GM19240 (cell line): ENCODE data around the gene AICDA.
A peak's percentile ranks its signal among the peaks of the same experiment; 100 is the strongest.
"Not testable (repeated sequence)": the region's sequence is repeated elsewhere in the genome, so short reads cannot be mapped to it uniquely, and the experiment has no call there.

Source experiments
- DNase-seq: peaks from one replicate; pipeline ENCODE4 v3.0.0; 2011; ENCODE audit warnings: low spot score; ENCODE audit not compliant: insufficient read length

Gene AICDA

DNA sequence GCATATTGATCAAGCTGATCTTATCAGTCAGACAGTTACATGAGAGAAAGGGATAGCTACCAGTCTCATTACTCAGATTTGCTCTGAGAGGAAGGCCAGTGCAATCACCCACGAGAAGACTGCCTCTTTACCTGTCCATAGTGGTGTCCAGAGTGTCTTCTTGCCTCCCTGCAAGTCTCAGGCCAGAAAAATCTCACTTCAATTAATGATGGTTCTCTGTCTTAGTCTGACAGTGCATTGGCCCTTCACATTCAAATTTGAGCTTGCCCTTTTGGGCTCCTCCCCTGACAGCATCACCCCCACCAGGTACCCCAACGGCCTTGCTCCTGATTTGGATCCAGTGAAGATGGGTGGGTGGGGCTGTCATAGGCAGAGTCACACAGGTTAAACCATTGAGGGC is at the start of gene AICDA:
Gene AICDA (minus strand): TSS at position 231 of the 400 bp plus-strand sequence. CDS start 92 bp downstream, at position 139.
- no peak for DNase-seq

DNA sequence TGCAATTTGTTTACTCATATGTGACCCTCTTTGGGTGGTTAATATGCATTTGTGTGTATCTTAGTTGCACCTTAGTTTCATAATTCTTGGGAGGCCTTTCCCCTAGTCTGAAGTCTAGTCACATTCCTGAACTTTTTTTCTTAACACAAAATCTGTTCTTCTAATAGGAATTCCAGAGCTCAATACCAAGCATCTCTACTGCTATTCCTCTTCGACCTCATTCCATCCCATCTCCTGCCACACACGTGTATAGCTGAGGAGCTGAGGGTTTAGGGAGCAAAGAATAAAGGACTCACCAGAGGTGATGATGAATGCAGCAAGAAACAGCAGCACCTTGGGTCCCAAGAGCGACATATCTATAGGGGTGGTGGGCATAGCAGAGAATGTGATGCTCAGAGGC is 49.1 kb upstream of the AICDA start:
- no peak for DNase-seq

DNA sequence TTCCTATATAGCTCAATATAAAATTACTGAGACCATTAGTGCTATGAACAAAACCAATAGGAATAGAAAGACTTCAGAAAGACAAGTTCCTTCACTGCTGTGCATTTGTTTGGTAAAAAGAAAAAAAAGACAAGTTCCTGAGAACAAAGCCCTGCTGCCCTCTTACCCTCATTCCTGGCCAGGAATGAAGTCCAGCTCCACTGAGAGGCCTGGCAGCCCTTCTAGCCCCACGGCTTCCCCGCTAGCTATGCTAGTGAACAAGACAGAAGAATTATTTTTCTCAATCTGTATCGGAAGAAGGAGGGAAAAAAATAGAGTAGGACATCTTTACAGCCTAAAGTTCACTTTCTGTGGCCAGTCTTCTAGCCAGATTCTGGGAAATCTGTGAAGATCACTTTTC is 48.4 kb upstream of the AICDA start:
- no peak for DNase-seq

DNA sequence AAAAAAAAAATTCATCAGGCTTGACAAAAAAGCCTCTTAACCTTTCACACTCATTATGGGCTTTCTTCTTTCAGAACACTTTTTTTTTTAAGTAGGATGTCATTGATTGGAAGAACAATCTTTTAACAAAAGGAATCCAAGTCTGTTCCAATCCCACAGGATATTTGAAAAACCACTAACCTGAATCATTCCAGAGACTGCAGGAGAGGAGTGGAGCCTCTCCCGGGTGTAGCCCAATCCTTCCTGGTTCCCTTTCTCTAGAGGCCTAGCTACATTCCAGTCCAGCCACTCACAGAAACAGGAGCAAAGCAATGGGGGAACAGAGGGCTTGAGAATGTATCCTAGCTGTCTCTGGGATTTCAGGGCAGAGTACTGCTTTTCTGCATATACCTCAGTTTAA is 45.7 kb upstream of the AICDA start:
- DNase-seq = no peak

DNA sequence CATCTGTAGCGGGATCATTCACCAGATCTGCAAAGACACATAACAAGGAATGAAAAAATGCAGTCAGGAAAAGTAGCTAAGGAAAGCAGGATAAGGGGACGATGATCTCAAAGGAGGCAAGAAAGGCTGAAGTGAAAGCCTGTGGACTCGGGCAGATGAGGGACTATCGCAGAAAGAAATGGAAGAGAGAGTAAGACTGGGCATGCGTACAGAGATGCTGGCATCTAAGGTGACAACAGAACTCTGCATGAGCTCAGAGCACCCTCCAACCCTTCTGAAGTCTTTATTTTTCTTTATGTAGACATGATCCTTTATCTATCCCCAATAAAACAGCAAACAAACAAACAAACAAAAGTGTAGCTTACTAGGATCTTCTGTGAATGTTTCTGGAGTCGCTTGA is 42.8 kb upstream of the AICDA start:
- no peak for DNase-seq

DNA sequence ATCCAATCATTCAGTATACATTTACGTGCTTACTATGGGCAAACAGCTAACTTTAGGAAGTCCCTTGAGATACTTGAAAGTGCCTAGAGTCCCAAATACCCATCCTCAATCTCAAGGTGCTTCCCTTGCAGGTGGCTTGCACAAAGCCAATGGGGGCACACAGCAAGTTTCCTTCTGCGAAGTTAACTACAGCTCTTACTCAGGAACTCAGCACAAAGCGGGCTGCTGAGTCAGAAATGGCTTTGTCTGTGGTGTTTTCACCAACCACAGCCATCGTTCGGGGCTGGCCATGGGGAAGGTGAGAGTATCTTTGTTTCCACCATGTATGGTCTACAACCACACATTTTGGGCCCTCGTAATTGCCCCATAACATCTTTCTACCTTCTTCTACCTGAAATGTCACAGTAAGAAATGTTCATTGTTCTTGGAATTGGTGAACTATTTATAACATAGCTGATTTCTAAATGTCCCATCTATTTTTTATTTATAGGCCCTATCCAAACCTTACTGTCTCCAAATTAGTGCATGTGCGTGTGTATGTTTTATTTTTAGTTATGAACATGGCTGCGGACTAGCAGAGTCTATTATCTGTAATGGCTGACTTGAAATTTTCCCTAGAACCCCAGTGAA is 36.0 kb upstream of the AICDA start:
- DNase-seq = peak; percentile 60

DNA sequence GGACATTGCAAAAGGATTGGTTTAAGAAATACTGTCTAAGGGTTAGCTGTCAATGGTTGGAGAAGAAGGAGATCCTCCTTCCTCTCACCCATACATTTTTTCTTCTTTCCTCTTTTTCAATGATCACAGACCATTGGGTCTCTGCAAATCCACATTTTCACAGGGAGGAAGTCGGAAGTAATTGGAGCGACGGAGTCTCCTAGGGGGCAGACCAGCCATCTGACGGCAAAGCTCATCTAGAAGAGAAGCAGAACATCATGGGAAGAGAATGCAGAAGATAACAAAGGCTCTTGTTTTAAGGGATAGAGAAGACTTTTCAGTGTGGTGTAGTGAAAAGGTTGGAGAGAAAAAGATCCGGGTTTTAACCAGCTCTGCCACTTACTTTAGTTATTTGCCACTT is 35.3 kb upstream of the AICDA start:
- DNase-seq = no peak

DNA sequence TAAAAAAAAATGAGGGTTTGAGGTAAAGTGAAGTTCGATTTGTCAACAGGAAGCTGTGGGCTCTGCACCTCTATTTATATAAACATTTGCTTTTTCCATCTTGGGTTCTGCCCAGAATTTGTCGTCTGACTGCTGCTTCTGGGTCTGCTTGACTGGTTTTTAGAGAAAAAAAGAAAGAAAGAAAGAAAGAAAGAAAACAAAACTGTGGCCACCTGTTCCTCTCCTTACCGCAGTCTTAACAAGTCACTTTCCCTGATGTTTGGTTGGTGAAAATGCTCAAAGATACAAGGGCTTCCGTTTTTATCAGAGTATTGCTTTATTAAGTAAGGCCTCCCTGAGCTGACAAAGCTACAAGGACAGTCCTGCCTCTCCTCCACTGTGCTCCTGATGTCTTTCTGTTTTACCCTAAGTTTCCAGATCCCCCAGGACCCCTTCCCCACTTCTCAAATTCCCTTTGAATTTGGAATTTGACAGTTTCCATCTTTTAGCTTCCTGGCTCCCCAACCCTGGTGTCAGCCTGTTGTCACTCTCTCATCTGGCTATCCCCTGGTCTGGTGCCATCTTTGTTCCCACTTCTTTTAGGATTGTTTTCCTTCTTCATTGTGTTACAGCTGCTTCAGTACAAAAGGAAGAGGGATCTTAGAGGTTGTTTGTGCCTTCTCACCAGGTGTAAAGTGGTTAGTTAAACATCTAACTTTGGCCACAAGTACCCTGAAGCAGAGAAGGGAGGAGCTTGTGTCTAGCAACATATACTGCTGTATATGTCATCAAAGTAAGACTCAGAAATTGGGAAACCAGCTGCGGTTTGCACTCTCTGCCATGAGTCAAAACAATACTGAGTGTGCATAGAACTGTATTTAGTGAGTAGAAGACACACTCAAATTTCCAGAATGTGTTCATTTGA is 31.9 kb upstream of the AICDA start:
- no peak for DNase-seq

DNA sequence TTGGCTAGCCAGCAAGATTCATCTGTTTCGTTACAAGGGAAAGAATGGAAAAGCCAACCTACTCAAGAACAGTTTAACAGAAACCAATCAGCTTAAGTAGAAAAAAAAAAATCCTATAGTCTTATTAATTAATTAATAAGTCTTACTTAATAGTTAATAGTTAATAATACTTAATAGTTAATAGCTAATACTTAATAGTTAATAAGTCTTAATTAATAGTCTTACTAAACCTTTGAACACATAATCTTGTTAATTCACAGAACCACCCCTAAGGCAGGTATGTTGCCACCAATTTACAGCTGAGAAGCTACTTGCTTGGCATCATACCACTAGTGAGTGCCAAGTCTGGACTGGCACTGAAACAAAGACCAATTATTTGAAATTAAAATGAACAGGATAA is 30.1 kb upstream of the AICDA start:
- no peak for DNase-seq

DNA sequence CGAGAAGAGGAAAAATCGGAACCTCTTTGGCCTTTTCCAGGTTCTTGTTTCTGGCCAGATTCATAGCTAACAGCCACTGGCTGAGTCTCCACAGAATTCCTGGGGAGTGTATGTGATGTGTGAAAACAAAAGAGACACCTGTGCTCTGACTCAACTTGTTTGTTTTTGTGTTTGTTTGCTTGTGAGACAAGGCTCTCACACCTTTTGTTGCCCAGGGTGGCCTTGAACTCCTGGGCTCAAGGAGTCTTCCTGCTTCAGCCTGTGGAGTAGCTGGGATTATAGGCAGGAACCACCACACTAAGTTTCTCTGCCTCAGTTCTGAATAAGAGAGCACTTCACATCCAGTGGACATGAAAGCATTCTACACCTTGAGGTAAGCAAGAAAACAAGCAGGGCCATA is 27.3 kb upstream of the AICDA start:
- DNase-seq = no peak

DNA sequence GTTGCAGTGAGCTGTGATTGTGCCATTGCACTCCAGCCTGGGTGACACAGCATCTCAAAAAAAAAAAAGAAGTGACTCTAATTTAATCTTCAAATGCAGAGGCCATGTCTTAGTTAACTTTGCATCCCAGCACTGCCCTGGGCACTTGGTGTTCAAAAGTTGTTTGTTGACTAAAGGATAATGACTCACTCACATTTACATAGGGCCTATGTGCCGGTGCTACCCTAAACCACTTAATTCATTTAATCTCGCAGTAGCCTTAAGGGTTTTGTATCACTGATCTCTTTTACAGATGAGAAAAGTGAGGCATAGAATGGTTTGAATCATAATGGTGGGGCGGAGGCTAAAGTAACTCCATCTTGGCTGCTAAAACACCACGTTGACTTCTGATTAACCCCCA is 26.3 kb upstream of the AICDA start:
- no peak for DNase-seq

DNA sequence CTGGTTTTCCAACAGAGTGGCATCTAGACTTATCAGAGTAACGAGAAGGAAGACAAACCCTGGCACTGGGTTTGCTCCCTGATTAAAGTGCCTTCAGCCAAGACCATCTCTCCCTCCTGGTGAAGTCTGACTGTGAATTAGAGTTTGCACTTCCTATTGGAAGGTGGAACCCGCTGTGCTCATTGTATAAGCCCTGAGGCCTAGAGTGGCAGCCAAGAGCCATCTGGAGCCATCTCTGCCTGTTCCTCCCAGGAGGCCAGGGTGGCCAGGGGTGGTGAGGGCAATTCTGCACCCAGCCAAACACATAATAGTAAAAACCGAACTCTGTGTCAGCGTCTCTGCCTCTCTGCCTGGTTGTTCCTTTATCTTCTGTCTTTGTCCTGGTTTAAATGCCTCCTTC is 25.0 kb upstream of the AICDA start:
- DNase-seq = no peak

DNA sequence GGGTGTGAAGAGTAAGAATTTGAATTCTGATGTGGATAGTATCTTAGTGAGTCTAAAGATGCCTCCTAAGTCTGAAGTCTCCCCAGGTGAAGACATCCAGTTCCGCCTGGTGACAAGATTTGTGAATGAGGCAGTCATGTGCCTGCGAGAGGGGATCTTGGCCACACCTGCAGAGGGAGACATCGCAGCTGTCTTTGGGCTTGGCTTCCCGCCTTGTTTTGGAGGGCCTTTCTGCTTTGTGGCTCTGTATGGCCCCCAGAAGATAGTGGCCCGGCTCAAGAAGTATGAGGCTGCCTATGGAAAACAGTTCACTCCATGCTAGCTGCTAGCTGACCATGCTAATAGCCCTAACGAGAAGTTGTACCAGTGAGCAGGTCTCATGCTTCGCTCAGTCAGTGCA is 24.6 kb upstream of the AICDA start:
- no peak for DNase-seq

DNA sequence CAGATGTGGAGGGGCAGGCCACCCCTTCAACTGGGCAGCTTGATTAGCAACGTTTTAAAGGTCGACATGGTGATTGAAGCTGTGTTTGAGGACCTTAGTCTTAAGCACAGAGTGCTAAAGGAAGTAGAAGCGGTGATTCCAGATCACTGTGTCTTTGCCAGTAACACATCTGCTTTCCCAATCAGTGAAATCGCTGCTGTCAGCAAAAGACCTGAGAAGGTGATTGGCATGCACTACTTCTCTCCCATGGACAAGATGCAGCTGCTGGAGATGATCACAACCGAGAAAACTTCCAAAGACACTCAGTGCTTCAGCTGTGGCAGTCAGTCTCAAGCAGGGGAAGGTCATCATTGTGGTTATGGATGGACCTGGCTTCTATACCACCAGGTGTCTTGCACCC is 23.9 kb upstream of the AICDA start:
- no peak for DNase-seq

DNA sequence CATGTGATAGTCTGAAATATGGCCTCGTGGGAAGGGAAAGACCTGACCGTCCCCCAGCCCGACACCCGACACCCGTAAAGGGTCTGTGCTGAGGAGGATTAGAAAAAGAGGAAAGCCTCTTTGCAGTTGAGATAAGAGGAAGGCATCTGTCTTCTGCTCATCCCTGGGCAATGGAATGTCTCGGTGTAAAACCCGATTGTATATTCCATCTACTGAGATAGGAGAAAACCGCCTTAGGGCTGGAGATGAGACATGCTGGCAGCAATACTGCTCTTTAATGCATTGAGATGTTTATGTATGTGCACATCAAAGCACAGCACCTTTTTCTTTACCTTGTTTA is 23.3 kb upstream of the AICDA start:
- DNase-seq = not testable (repeated sequence)

DNA sequence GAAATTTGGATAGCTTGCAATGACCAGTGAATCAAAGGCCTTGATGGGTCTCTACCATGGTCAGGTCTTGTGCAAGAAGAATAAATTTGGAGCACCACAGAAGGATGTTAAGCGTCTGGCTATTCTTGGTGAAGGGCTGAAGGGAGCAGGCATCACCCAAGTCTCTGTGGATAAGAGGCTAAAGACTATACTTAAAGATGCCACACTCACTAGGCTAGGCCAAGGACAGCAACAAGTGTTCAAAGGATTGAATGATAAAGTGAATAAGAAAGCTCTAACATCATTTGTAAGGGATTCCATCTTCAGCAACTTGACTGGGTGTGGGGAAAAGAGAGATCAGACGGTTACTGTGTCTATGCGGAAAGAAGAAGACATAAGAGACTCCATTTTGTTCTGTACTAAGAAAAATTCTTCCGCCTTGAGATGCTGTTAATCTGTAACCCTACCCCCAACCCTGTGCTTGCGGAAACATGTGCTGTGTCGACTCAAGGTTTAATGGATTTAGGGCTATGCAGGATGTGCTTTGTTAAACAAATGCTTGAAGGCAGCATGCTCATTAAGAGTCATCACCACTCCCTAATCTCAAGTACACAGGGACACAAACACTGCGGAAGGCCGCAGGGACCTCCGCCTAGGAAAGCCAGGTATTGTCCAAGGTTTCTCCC is 22.8 kb upstream of the AICDA start:
- DNase-seq = not testable (repeated sequence)

DNA sequence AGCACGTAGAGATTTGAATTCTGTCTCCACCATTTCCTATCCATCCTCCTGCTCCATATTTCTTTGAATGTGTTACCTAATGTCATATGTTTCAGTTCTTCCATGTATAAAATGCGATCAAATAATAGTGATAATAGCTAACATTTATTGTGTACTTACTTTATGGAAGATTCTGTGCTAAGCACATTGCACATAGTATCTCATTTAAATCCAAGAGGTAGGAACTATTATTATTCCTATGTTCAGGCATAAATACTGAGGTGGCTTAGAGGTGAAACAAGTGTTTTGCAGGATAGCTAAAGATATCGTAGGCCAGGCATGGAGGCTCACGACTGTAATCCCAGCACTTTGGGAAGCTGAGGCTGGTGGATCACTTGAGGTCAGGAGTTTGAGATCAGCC is 17.5 kb upstream of the AICDA start:
- DNase-seq = no peak

DNA sequence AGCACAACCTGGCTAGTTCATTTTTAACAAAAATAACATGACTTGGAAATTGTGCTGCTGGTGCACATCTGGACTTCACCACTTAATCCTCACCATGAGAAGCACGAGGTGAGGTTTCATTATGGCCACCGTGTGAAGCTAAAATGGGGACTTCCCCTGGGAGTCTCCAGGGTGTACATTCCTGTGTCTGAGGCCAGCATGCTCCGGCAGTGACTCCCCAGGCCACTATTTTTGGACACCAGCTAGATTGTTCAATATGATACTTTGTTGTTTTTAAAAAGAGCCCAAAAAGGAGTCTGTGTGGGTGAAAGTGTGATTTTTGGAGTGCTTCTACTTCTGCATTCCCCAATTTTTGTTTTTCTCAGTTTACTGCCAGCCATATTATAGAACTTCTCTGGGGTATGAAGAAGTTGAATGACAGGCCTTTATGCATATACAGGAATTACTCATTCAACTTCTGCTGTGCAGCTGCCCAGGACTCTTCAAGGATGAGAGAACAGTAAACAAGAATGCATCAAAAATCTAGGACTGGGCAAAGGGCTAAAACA is 16.9 kb upstream of the AICDA start:
- DNase-seq = peak; percentile 29

DNA sequence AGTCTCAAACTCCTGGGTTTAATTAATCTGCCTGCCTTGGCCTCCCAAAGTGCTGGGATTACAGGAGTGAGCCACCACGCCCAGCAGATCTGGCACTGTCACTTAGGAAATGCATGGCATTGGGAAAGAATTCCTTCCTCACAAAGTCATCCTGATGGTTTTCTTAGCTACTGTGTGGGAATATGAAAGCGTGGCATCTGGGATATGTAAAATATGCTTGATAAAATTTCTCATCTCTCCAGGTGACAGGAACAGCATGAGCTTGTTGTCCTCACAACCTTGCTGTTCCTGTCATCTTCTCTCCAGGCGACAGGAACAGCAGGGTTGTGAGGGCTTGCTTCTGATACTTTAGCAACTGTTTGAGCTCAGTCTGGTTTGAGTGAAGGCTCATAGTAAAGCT is 16.1 kb upstream of the AICDA start:
- DNase-seq = no peak

DNA sequence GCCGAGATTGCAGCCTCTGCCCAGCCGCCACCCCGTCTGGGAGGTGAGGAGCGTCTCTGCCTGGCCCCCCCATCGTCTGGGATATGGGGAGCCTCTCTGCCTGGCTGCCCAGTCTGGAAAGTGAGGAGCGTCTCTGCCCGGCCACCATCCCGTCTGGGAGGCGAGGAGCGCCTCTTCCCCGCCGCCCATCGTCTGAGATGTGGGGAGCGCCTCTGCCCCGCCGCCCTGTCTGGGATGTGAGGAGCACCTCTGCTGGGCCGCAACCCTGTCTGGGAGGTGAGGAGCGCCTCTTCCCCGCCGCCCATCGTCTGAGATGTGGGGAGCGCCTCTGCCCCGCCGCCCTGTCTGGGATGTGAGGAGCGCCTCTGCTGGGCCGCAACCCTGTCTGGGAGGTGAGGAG is 12.1 kb upstream of the AICDA start:
- not testable (repeated sequence) for DNase-seq

DNA sequence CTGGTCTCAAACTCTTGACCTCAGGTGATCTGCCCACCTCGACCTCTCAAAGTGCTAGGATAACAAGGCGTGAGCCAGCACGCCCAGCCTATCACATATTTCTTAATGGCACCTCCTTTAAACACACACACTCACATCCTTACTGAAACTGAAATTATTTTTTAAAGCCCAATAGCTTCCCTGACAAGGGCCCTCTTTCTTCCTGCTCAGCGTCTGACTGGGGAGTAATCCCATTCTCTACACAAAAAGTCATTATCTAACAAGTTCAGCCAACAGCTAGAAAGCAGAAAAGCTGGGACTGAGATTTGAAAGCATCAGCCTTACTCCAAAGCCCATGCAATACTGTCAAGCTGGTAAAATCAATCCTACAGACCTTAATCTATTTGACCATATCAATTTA is 10.0 kb upstream of the AICDA start:
- DNase-seq = no peak

DNA sequence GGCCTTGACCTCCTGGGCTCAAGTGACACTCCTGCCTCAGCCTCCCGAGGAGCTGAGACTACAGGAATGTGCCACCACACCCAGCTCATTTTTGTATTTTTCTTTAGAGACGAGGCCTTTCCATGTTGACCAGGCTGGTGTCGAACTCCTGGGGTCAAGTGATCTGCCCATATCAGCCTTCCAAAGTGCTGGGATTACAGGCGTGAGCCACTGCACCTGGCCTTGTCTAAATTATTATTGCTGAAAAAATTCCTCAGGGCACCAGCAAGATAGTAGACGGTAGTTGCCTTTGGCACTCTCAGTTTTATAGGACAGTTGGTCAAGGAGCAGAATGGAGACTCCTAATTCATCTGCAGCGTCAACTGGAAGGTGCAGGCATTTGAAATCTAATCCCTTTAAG is 2.5 kb upstream of the AICDA start:
- DNase-seq = no peak
